OCI-LY3 (cell line): ENCODE data around the gene RFX7.

ENCODE experiments used
- H2AFZ ChIP-seq: fragments of 200-600, 300-600 bp; shearing (Covaris generic); 2 replicates; pipeline ENCODE4 v1.6.0; 2014; ENCODE audit warnings: antibody characterized with exemption, low read depth, low read length
- H3K27ac ChIP-seq: fragments of 200-600, 300-600 bp; sonication (generic); 2 replicates; pipeline ENCODE4 v1.5.1; 2014; ENCODE audit warnings: mild to moderate bottlenecking, low read length, moderate library complexity, mixed read lengths
- H3K27me3 ChIP-seq: fragments of 200-600, 300-600 bp; sonication (generic); 2 replicates; pipeline ENCODE4 v1.6.1; 2014; ENCODE audit warnings: low read depth, low read length, mixed read lengths
- H3K36me3 ChIP-seq: fragments of 200-600, 300-600 bp; sonication (generic); replicated peaks from 2 replicates; pipeline ENCODE3; 2014; ENCODE audit warnings: low read depth, low read length, mixed read lengths
- H3K4me1 ChIP-seq: fragments of 300-600, 200-600 bp; sonication (generic); 2 replicates; pipeline ENCODE4 v1.6.1; 2014; ENCODE audit warnings: low read length, mixed read lengths
- H3K4me2 ChIP-seq: fragments of 200-600, 300-600 bp; sonication (generic); 2 replicates; pipeline ENCODE4 v1.6.1; 2014; ENCODE audit warnings: low read length, mixed read lengths
- H3K4me3 ChIP-seq: fragments of 300-600, 200-600 bp; sonication (generic); 2 replicates; pipeline ENCODE4 v1.5.1; 2014; ENCODE audit warnings: antibody characterized with exemption, mild to moderate bottlenecking, low read length, moderate library complexity
- H3K79me2 ChIP-seq: fragments of 300-600, 200-600 bp; shearing (Covaris generic); 2 replicates; pipeline ENCODE4 v1.6.1; 2014; ENCODE audit warnings: mild to moderate bottlenecking, low read length, mixed read lengths
- H3K9ac ChIP-seq: fragments of 300-600, 200-600 bp; shearing (Covaris generic); 2 replicates; pipeline ENCODE4 v1.6.0; 2014; ENCODE audit warnings: mild to moderate bottlenecking, low read length, moderate library complexity
- H3K9me3 ChIP-seq: fragments of 200-600, 300-600 bp; shearing (Covaris generic); 2 replicates; pipeline ENCODE4 v1.6.1; 2014; ENCODE audit warnings: low read length, mixed read lengths; ENCODE audit not compliant: insufficient read depth
- H4K20me1 ChIP-seq: fragments of 200-600, 300-600 bp; sonication (generic); 2 replicates; pipeline ENCODE4 v1.6.1; 2016; ENCODE audit warnings: low read length, mixed read lengths; ENCODE audit not compliant: insufficient read depth
- CTCF ChIP-seq: fragments of 200-600, 300-600 bp; sonication (generic); IDR thresholded peaks from 2 replicates; pipeline ENCODE4 v1.5.1; 2014; ENCODE audit warnings: antibody characterized with exemption, low read length, low read depth
- EZH2phosphoT487 ChIP-seq: fragments of 200-600 bp; shearing (Covaris generic); IDR thresholded peaks from 2 replicates; pipeline ENCODE4 v1.6.1; 2018; ENCODE audit warnings: antibody characterized with exemption, mixed run types, low read depth

The RFX7 gene

GRCh38 chr15:56254265-56254664 lies 10.6 kb upstream of the RFX7 start:
- Histone ChIP-seq H3K27ac (no peak overlapping the region), H3K4me3 (no peak overlapping the region), H3K4me1 (no peaks in the 10 kb centered on the region), H3K4me2 (no peak overlapping the region), H3K9ac (no peak overlapping the region), H3K79me2 (no peaks in the 10 kb centered on the region), H4K20me1 (no peaks in the 10 kb centered on the region), H3K27me3 (peaks cover 5% of the 10 kb centered on the region; the same call in 1 of the 2 replicates), H2AFZ (no peak overlapping the region), H3K36me3 (no peaks in the 10 kb centered on the region), H3K9me3 (no peaks in the 10 kb centered on the region)
- TF ChIP-seq EZH2phosphoT487 (no peak), CTCF (no peak)

- Histone ChIP-seq H4K20me1 (no peaks in the 10 kb centered on the region), H3K9me3 (no peaks in the 10 kb centered on the region), H3K27ac (no peak overlapping the region), H3K4me3 (no peak overlapping the region), H3K27me3 (peaks cover 5% of the 10 kb centered on the region; the same call in 1 of the 2 replicates), H3K4me1 (peaks cover 9% of the 10 kb centered on the region), H3K36me3 (no peaks in the 10 kb centered on the region), H3K79me2 (no peaks in the 10 kb centered on the region), H3K4me2 (no peak overlapping the region), H2AFZ (no peak overlapping the region), H3K9ac (no peak overlapping the region)
- TF ChIP-seq CTCF (no peak), EZH2phosphoT487 (no peak)
Measured at GRCh38 chr15:56252386-56252785, 8.7 kb upstream of the RFX7 start.

- TF ChIP-seq EZH2phosphoT487 (no peak), CTCF (no peak)
- Histone ChIP-seq H3K79me2 (no peaks in the 10 kb centered on the region), H3K36me3 (no peaks in the 10 kb centered on the region), H4K20me1 (no peaks in the 10 kb centered on the region), H2AFZ (no peak overlapping the region), H3K4me3 (no peak overlapping the region), H3K9me3 (no peaks in the 10 kb centered on the region), H3K9ac (no peak overlapping the region), H3K27me3 (peaks cover 5% of the 10 kb centered on the region; the same call in 1 of the 2 replicates), H3K27ac (no peak overlapping the region), H3K4me1 (peaks cover 13% of the 10 kb centered on the region), H3K4me2 (no peak overlapping the region)
Measured at GRCh38 chr15:56251315-56252095, 7.8 kb upstream of the RFX7 start.

GRCh38 chr15:56250626-56251025 lies 6.9 kb upstream of the RFX7 start:
- no peaks in the 10 kb centered on the region for H3K36me3 ChIP-seq
- no peak overlapping the region for H3K4me3 ChIP-seq
- H3K27me3 ChIP-seq: peaks cover 5% of the 10 kb centered on the region; the same call in 1 of the 2 replicates
- H3K4me1 ChIP-seq: peaks cover 19% of the 10 kb centered on the region
- no peak overlapping the region for H3K27ac ChIP-seq
- no peak overlapping the region for H2AFZ ChIP-seq
- H3K79me2 ChIP-seq: no peaks in the 10 kb centered on the region
- no peak overlapping the region for H3K9ac ChIP-seq
- no peak for TF ChIP-seq EZH2phosphoT487
- TF ChIP-seq CTCF: no peak
- no peaks in the 10 kb centered on the region for H4K20me1 ChIP-seq
- no peaks in the 10 kb centered on the region for H3K9me3 ChIP-seq
- no peak overlapping the region for H3K4me2 ChIP-seq
